GM19099 (cell line): ENCODE data around the gene UBE2U.

Experiments used
- POLR2A ChIP-seq: IDR thresholded peaks from 3 replicates; pipeline ENCODE4 v1.6.1; 2011; ENCODE audit warnings: low read depth; ENCODE audit not compliant: insufficient read length; ENCODE audit errors: extremely low read depth

The UBE2U gene

DNA sequence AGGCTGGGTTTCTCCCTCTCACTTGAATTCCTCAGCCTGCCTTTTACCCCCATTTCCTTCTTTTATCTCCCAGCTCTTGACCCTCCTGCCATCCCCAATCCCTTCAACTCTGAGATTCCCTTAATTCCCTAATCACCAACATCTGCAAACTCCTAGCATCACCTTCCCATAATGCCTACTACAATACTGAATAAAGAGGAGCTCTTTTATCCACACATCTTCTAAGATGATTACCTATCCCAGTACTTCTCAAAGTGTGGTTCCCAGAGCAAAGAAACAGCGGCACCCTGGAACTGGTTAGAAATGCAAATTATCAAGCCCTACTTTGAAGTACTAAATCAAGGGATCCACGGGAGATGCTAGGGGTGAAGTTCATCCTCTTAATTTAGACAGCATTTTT lies 21.2 kb upstream of the UBE2U start:
- TF ChIP-seq POLR2A: no peak

DNA sequence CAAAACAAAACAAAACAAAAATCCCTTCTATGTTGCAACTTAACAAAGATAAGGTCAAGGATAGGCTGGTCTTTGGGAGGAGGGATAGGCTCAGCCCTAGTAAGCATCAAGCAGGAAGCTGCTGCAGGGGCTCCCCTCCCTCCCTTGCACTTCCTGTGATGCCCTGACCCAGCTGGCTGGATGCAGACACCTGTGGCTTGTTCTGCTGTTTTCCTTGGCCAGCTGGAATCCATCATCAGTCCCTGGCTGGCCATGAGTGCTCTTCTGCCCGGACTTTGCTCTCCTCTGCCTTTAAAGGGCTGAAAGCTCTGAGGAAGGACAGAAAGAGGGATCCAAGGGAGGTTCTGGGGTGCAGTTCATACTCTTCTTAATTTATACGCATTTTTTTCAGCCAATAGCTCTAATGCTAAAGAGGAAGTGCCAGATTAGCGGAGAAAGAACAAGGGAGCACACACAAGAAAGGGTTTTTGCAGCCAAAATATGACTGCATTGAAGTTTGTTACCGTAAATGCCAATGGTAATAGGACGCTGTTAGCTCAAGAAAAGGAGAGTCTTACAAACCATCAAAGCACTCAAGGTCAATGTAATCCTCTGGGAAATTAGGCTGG lies 19.9 kb upstream of the UBE2U start:
- no peak for TF ChIP-seq POLR2A

DNA sequence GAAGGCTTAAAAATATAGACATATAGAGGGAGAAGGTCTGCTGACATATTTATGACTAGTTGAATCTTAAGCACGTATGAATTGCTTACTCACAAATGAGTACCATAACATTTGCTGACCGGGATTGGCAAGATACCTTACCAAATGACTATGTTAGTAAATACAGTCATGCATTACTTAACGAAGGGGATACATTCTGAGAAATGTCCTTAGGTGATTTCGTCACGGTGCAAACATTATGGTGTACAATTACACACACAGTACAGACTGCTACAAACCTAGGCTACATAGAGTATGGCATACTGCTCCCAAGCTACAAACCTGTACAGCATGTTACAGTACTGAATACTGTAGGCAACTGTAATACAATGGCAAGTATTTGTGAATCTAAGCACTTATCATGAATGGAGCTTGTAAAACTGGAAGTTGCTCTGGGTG lies 19.4 kb upstream of the UBE2U start:
- TF ChIP-seq POLR2A: no peak

DNA sequence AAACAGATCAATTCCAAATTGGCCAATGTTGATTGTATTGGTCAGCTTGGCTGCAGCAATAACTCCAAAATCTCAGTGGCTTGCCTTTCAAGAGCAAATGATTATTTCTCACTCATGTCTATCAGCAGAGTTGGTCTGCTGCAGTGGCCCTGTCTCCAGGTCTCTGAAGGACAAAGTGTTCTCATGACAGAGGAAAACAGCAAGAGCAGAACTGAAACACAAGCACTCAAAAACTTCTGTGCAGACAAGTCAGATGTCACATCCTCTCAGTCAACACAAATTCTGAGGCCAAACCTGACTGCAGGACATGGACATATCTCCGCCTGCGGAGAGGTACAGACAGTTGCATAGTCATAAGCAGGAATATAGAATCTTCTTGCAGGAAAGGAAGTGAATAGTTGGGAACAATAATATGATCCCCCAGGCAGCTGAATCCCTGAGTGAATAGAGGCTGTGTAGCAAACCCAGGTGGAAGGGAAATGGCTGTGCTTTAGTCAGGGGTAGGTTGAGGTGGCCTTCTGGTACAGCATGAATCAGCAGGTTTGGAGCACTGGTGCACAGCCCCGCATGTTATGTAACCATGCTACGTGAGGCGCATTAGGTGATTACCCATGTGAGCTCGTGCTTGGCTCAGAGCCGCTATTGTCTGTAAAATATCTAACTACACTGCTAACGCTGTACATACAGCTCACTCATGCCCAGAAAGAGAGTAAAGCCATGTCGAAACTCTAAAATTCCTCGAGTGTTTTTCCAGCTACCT lies 17.1 kb upstream of the UBE2U start:
- no peak for TF ChIP-seq POLR2A

DNA sequence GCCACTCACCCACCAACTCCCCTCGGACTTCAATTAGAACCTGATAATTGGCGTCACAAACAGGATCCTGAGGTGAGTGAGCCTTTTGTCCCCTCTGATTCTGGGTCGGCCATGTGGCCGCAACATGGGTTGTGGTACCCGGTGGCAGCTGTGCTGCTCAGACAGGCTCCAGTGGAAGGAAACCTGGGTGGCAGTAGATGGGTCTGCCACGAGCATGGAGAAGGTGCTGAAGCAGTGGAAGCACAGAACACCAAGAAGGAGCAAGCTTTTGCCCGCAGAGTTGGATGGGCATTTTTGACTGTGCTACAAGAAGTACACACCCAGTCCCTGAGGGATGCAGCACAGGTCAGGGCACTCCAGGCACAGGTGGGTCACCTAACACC lies 16.5 kb upstream of the UBE2U start:
- no peak for TF ChIP-seq POLR2A

DNA sequence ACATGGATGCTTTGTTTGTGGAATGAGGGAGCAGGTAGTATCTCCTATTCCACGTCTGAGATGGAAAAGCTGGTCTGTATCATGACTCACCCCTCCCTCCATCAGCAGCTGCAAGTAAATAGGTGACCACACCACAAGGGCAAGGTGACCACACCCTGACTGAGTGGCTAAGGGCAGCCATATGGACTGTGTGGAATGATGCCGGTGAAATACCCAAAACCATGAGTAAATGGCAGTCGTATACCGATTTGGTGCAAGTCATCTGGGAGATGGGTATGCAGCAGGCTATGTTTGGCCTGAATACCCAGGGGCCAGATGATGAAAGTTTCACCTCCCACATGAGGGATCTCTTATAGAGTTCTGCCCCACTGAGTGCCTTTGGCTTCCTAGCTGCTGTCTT lies 15.8 kb upstream of the UBE2U start:
- TF ChIP-seq POLR2A: no peak

DNA sequence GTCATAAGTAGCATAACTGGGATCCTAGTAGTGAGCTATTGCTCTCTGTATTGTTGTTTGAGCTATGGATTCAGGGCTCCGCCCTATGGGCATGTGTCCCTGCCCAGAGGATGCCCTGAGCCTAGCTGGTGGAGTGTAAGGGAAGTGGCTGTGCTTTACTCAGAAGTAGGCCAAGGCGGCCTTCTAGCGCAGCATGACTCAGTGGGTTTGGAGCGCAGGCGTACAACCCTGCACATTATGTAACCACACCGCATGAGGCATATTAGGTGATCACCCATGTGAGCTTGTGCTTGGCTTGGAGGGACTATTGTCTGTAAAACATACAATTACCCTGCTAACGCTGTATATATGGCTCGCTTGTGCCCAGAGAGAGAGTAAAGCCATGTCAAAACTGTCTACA lies 11.1 kb upstream of the UBE2U start:
- no peak for TF ChIP-seq POLR2A

DNA sequence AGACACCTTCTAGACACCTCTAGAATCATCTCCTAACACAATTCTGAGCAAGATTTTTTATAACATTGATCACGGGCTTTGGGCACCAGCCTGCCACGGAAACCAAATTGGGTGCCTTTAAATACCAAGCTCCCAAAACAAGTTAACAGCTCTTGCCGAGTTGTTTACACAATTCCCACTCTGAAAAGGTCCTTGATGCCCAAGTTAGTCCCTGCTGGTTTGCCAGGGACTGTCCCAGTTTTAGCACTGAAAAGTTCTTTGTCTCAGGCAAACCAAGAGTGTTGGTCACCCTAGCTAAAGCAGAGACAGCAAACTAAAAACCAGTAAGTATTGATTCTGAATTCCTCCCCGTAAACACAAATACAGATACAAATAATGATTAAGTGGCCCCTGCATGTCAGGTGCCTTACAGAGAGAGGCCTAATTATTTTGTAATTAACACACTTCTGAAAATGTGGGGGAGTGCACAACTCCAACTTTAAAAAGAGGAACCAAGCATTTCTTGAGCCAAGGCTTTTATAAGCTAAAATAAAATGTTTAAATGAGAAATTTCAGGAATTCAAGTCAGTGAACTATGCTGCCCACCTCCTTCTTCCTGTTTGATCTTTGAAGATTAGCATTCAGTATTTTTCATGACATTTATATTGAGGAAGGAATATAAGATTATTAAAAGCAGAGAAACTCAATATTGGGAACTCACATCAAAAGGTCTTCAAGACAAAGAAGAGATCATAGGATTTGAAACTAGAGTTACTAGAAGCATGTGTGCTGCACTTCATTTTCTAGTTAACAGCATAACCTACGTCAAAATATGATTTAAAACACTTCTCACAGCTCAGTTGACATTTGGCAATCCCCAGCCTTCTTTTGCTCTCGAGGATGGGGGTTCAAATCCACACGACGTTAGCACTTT lies 9.0 kb upstream of the UBE2U start:
- TF ChIP-seq POLR2A: no peak

DNA sequence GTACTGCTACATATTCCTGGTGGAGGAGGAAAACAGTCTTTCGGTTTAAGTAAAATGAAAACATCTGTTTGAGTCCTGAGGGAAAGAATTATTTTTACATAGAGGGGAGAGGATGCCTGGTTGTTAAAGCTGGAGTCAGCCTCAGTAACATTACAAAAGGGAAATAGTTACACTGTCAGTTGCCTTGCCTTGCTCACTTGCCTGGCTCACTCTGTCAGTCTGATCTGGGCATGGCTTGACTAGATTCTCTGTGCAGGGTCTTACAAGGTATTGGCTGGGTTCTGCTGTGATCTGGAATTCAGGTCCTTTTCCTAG lies 8.4 kb upstream of the UBE2U start:
- TF ChIP-seq POLR2A: no peak

DNA sequence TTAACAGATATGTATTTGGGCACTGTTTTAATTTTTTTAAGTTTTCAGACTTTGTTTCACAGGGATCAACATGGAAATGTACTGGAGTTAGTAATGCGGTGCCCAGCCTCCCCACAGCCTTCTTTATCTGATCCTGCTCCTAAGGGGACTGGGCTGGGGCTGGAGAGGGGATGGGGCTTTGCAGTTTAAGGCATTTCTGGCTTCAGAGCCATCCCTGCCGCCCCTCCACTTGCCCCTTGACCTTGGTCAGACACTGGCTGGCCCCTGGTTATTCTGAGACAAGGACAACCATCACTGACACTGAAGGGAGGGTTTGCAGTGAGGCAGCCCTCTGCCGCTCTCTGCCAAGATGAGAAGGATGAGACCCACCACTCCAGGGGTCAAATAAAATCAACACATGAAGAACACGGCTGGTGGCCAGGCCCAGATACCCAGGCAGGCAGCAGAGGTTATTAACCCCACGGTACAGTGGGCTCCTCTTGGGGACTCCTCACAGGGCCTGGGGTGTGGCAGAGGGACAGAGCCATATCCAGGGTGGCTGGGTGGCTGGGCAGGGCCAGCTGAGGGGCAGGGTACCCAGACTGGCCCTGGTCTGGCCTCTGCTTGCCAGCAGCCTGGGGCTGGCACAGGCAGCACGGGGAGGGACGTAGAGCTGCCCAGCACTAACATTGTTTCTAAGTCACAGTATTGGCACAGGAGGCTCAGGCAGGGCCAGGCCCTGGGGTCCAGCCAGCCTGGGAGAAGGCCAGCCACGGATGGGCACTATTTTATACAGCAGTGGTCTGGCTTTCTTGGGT lies 7.2 kb upstream of the UBE2U start:
- TF ChIP-seq POLR2A: no peak

DNA sequence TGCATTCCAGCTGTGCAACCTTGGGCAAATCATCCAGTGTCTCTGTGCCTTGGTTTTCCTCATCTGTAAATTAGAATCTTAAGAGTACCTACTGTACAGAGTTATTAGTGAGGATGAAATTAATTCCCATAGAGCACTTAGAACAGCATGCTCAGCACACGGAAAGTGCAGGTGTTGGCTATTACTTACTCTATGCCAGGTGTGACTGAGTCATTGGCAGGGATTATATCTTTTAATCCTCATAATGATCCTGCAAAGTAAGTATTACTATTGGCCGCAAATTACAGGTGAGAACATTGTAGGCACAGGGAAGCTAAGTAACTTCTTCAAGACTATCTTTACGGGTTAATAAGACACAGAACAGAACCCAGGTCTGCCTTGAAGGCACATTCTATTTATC lies 6.3 kb upstream of the UBE2U start:
- TF ChIP-seq POLR2A: no peak

DNA sequence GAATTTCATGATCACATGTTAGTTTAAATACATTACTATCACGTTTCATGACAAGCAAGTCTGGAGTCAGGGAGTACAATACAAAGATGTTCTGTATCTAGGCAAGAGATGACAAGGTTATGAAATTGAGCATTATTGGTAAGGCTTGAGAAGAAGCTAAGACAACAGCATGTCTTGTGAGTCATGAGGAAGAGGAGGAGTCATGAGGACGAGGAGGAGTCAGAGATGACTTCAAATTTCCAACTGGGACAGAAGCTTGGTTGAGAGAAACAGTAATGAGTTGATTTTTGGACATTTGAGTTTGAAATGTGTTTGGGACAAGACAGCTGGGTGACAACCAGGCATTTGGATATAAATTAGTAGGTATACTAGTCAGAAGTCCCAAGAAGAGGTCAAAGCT lies 4.3 kb upstream of the UBE2U start:
- TF ChIP-seq POLR2A: no peak

DNA sequence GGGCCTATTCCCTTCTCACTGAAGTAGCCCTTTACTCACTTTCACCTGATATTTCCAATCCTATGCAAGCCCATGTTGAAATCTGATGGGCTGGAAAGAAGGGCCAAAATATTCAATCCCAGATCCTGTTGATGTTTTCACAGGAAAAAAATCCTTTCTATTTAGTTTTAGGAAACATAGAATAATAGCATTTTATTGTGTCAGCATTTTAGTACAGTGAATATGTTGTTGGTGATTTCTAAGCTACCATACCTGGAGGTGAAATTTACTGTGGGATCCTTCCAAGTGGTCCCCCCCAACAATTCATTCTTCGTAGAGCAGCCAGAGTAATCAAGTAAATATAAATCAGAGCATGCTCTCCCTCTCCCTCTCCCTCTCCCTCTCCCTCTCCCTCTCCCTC lies 3.4 kb upstream of the UBE2U start:
- TF ChIP-seq POLR2A: no peak

DNA sequence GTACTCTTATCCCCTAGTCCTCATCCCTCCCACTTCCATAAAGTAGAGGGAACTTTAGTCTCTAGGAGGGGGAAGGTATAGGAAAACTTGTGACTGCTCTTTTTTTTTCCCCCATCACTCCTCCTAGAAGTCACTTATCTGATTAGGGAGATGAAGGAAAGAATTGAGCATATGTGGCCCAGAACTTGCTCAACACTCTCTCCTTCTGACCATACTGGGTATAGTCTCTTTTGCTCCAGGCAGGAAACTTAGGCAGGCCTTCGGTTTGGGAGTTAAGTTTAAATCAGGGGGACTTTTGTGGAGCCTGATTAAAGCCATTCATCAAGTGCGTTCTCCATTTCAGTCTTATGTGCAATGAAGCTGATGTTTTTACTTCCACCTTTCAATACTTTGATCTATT lies 5.8 kb downstream of the UBE2U start:
- no peak for TF ChIP-seq POLR2A

DNA sequence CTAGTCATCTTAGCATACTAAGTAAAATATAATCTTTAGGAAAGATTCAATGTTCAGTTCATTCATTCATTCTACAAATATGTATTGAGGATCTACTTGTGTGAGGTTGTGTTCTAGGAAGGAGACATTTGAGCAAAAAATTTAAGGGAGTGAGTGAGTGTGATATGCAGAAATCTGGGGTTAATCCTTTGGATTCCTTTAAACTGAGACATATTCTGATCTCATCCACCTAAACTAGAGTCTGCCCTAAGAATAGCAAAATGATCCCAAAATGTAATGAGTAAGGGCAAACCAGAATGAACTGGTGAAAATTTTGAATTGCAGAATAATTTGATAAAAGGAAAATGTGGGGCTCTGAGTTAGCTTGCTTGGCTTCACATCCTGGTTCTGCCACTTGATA lies 8.6 kb downstream of the UBE2U start:
- TF ChIP-seq POLR2A: no peak

DNA sequence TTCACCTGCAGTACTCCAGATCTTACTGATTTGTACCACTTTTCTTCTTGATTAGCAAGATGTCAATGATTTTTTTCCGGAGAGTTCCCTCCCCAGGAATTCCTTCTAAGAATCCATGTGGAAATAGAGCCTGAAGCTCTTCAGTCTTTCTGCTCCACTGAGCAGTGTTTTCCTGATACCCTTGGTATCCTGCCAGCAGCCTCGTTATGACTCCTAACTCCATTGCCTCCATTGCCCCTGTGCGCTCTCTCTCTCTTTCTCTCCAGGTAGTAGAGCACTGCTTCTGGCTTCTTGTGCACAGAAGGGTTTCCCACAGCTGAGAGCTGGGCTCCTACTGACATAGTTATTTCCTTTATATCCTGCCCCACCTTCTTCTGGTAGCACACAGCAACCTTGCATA lies 12.2 kb downstream of the UBE2U start:
- TF ChIP-seq POLR2A: no peak

DNA sequence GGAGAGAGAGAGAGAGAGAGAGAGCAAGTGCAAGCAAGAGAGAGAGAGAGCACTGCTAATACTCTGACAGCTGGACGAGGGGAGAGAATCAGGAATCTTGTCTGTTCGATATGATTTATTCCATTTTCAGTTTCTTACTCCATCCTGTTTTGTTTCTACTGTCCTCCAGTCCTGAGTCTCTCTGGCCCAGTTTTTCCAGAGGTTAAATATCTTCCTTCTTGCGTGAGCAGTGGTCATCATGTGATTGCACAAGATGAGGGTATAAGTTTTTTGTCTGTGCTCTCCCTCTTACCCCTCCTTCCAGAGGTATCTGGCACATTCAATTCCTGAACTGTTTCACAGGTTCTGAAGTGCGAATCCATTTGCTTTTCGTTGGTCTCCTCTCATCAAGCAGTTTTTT lies 16.8 kb downstream of the UBE2U start:
- TF ChIP-seq POLR2A: no peak
